Measurements from ENCODE around the gene TMEM63B. TPM values are rescaled to one million over a fixed set of nuclear protein-coding genes. Genes with fewer than 3 reads are reported as not detected.

Gene TMEM63B
- total RNA-seq, 1 donor from 2014 or later, result 54.9 TPM

GRCh38 chr6:44150317-44150917 lies 23.1 kb downstream of the TMEM63B start:
- Mint-ChIP-seq H3K27ac (no peak overlapping the region), H3K27me3 (ENCODE audit: low read depth) (no peaks in the 10 kb centered on the region), H3K36me3 (peaks cover 23% of the 10 kb centered on the region), H3K4me3 (no peak overlapping the region), H3K9me3 (no peaks in the 10 kb centered on the region), H3K4me1 (no peaks in the 10 kb centered on the region)
- DNase-seq (ENCODE audit: low spot score in 2 of 2, unreplicated experiment in 2 of 2), result no peak
- TF ChIP-seq CTCF (IDR thresholded peaks at IDR 0.05; ENCODE audit: unreplicated experiment), result no peak

DNA sequence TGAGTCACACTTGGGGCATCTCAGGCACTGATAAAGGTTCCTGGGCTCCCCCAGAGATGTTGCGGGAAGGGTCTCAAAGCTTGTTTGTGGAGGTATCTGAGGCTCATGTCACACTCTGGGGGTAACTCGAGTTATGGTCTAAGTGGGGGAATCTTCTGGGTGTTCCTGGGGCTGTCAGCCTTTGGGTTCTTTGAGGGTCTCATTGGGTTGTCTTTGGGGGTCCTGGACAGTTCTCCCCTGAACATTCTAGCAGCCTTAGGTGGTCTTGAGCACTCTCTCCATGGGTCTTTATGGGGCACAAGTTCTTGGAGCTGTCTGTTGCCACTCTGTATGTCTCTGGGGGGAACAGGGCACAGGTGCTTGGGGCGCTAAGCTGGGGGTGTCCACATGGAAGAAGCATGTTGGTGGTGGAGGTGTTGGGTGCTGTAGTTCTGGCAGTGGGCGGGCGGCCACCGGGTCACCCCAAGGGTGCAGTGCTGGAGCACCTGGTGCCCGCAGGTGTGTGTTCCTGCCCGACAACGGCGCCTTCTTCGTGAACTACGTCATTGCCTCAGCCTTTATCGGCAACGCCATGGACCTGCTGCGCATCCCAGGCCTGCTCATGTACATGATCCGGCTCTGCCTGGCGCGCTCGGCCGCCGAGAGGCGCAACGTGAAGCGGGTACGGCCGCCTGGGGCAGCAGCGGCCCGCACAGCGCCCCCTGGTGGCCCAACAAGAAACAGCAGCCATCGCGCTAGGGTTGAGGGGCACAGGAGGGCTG lies 24.2 kb downstream of the TMEM63B start:
- H3K9me3 Mint-ChIP-seq, result no peaks in the 10 kb centered on the region
- no peak overlapping the region for H3K27ac Mint-ChIP-seq
- DNase-seq (ENCODE audit: low spot score in 2 of 2, unreplicated experiment in 2 of 2), result peak; percentile 71 to 91
- H3K4me3 Mint-ChIP-seq, result no peak overlapping the region
- H3K36me3 Mint-ChIP-seq, result peaks cover 16% of the 10 kb centered on the region
- H3K27me3 Mint-ChIP-seq (ENCODE audit: low read depth), result no peaks in the 10 kb centered on the region
- peak; percentile 100 for TF ChIP-seq CTCF (IDR thresholded peaks at IDR 0.05; ENCODE audit: unreplicated experiment)
- no peaks in the 10 kb centered on the region for H3K4me1 Mint-ChIP-seq

DNA sequence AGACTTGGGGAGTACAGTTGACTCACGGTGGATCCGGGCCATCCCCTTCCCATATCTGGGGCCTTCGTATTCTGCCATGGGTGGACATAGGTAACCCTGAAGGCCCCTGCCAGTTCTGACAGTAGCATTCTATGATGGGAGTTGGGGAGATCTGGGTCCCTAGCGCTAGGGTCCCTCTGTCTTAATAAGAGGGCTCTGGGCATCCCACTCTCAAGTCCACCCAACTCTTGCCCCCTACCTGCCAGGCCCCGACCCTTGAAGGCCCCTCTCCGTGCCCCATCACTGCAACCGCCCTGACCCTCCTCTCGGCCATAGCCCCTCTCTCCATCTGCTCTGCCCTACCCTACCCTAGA lies 24.7 kb downstream of the TMEM63B start:
- Mint-ChIP-seq H3K27me3 (ENCODE audit: low read depth) (no peaks in the 10 kb centered on the region), H3K9me3 (no peaks in the 10 kb centered on the region), H3K36me3 (peaks cover 12% of the 10 kb centered on the region), H3K4me1 (no peaks in the 10 kb centered on the region), H3K27ac (no peak overlapping the region), H3K4me3 (no peak overlapping the region)
- TF ChIP-seq CTCF (IDR thresholded peaks at IDR 0.05; ENCODE audit: unreplicated experiment), result peak; percentile 15
- DNase-seq (ENCODE audit: low spot score in 2 of 2, unreplicated experiment in 2 of 2), result no peak

- Mint-ChIP-seq H3K36me3 (peaks cover 11% of the 10 kb centered on the region), H3K27me3 (ENCODE audit: low read depth) (no peaks in the 10 kb centered on the region), H3K27ac (no peak overlapping the region), H3K4me1 (no peaks in the 10 kb centered on the region), H3K4me3 (no peak overlapping the region), H3K9me3 (no peaks in the 10 kb centered on the region)
- TF ChIP-seq CTCF (IDR thresholded peaks at IDR 0.05; ENCODE audit: unreplicated experiment), result no peak
- DNase-seq (ENCODE audit: low spot score in 2 of 2, unreplicated experiment in 2 of 2), result no peak
Measured at GRCh38 chr6:44152533-44152932, 25.2 kb downstream of the TMEM63B start.

DNA sequence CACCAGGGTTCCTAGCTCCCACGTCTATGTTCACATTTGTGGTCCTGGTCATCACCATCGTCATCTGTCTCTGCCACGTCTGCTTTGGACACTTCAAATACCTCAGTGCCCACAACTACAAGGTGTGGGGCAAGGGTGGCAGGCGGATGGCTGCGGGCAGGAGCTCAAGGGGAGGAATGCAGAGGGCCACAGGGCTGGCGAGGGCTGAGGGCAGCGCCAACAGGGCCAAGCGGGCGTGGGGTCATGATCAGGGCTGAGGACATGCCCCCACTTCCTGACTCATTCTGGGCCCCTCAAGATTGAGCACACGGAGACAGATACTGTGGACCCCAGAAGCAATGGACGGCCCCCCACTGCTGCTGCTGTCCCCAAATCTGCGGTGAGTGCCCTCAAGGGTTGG lies 26.7 kb downstream of the TMEM63B start:
- H3K36me3 Mint-ChIP-seq, result peaks cover 6% of the 10 kb centered on the region
- no peak for TF ChIP-seq CTCF (IDR thresholded peaks at IDR 0.05; ENCODE audit: unreplicated experiment)
- no peaks in the 10 kb centered on the region for H3K4me1 Mint-ChIP-seq
- H3K27ac Mint-ChIP-seq, result no peak overlapping the region
- DNase-seq (ENCODE audit: low spot score in 2 of 2, unreplicated experiment in 2 of 2), result no peak
- H3K4me3 Mint-ChIP-seq, result no peak overlapping the region
- H3K27me3 Mint-ChIP-seq (ENCODE audit: low read depth), result no peaks in the 10 kb centered on the region
- H3K9me3 Mint-ChIP-seq, result no peaks in the 10 kb centered on the region
